Measurements from ENCODE around the gene ADAMTS17.

ADAMTS17 gene

GRCh38 chr15:100216182-100216581, 125.6 kb downstream of the ADAMTS17 start:
- TF ChIP-seq EZH2 (IDR thresholded peaks at IDR 0.05; ENCODE audit: borderline replicate concordance, low read depth, low read length, severe bottlenecking) (no peak), CTCF (IDR thresholded peaks at IDR 0.05; ENCODE audit: borderline replicate concordance, extremely low read depth, low read length, poor library complexity, severe bottlenecking) (no peak)
- no peak overlapping the region for H3K4me3 ChIP-seq (ENCODE audit: low read depth in 1 of 2, low read length in 2 of 2)
- H3K4me1 ChIP-seq (ENCODE audit: insufficient read depth, low read length) = no peaks in the 10 kb centered on the region
- peaks cover 10% of the 10 kb centered on the region; the same call in 1 of the 2 replicates for H4K20me1 ChIP-seq (ENCODE audit: insufficient read depth, low read length)
- H3K9me3 ChIP-seq (ENCODE audit: insufficient read depth, low read length, severe bottlenecking) = no peaks in the 10 kb centered on the region
- H3K9ac ChIP-seq (ENCODE audit: low read depth, low read length) = no peak overlapping the region
- H3K79me2 ChIP-seq (ENCODE audit: insufficient read depth, low read length) = peaks cover 38% of the 10 kb centered on the region
- ATAC-seq (ENCODE audit: insufficient read depth, low read depth) (no peak), DNase-seq (no peak)
- no peak overlapping the region for H2AFZ ChIP-seq (ENCODE audit: low read depth, low read length)
- H3K36me3 ChIP-seq (ENCODE audit: insufficient read depth, low read length) = peaks cover 55% of the 10 kb centered on the region
- H3K27me3 ChIP-seq (ENCODE audit: insufficient read depth, low read length, poor library complexity) = no peaks in the 10 kb centered on the region
- no peak overlapping the region for H3K4me2 ChIP-seq (ENCODE audit: insufficient read depth, low read length)
- H3K27ac ChIP-seq (ENCODE audit: low read length) = no peak overlapping the region

- Histone ChIP-seq H3K27ac (ENCODE audit: low read length) (no peak overlapping the region), H3K4me1 (ENCODE audit: insufficient read depth, low read length) (no peaks in the 10 kb centered on the region), H3K4me2 (ENCODE audit: insufficient read depth, low read length) (no peak overlapping the region), H3K9me3 (ENCODE audit: insufficient read depth, low read length, severe bottlenecking) (no peaks in the 10 kb centered on the region), H3K9ac (ENCODE audit: low read depth, low read length) (no peak overlapping the region), H3K27me3 (ENCODE audit: insufficient read depth, low read length, poor library complexity) (no peaks in the 10 kb centered on the region), H3K36me3 (ENCODE audit: insufficient read depth, low read length) (peaks cover 51% of the 10 kb centered on the region), H3K79me2 (ENCODE audit: insufficient read depth, low read length) (peaks cover 38% of the 10 kb centered on the region), H2AFZ (ENCODE audit: low read depth, low read length) (no peak overlapping the region), H3K4me3 (ENCODE audit: low read depth in 1 of 2, low read length in 2 of 2) (no peak overlapping the region), H4K20me1 (ENCODE audit: insufficient read depth, low read length) (peaks cover 10% of the 10 kb centered on the region; the same call in 1 of the 2 replicates)
- TF ChIP-seq CTCF (IDR thresholded peaks at IDR 0.05; ENCODE audit: borderline replicate concordance, extremely low read depth, low read length, poor library complexity, severe bottlenecking) = no peak
- no peak for TF ChIP-seq EZH2 (IDR thresholded peaks at IDR 0.05; ENCODE audit: borderline replicate concordance, low read depth, low read length, severe bottlenecking)
- DNase-seq (no peak), ATAC-seq (ENCODE audit: insufficient read depth, low read depth) (no peak)
Observed at GRCh38 chr15:100215843-100216169, 126.0 kb downstream of the ADAMTS17 start.

- ATAC-seq (ENCODE audit: insufficient read depth, low read depth) = no peak
- no peak overlapping the region for H3K27ac ChIP-seq (ENCODE audit: low read length)
- no peak for TF ChIP-seq CTCF (IDR thresholded peaks at IDR 0.05; ENCODE audit: borderline replicate concordance, extremely low read depth, low read length, poor library complexity, severe bottlenecking)
- TF ChIP-seq EZH2 (IDR thresholded peaks at IDR 0.05; ENCODE audit: borderline replicate concordance, low read depth, low read length, severe bottlenecking) = no peak
Observed at GRCh38 chr15:100215031-100215842, 126.5 kb downstream of the ADAMTS17 start.

More at GRCh38 chr15:100215031-100215842, 126.5 kb downstream of the ADAMTS17 start:
- H3K79me2 ChIP-seq (ENCODE audit: insufficient read depth, low read length) = peaks cover 42% of the 10 kb centered on the region
- no peak overlapping the region for H2AFZ ChIP-seq (ENCODE audit: low read depth, low read length)
- no peaks in the 10 kb centered on the region for H3K4me1 ChIP-seq (ENCODE audit: insufficient read depth, low read length)
- H3K27me3 ChIP-seq (ENCODE audit: insufficient read depth, low read length, poor library complexity) = no peaks in the 10 kb centered on the region
- H3K4me3 ChIP-seq (ENCODE audit: low read depth in 1 of 2, low read length in 2 of 2) = no peak overlapping the region
- no peaks in the 10 kb centered on the region for H3K9me3 ChIP-seq (ENCODE audit: insufficient read depth, low read length, severe bottlenecking)
- DNase-seq = no peak
- peaks cover 10% of the 10 kb centered on the region; the same call in 1 of the 2 replicates for H4K20me1 ChIP-seq (ENCODE audit: insufficient read depth, low read length)
- H3K9ac ChIP-seq (ENCODE audit: low read depth, low read length) = no peak overlapping the region
- H3K36me3 ChIP-seq (ENCODE audit: insufficient read depth, low read length) = peaks cover 49% of the 10 kb centered on the region
- no peak overlapping the region for H3K4me2 ChIP-seq (ENCODE audit: insufficient read depth, low read length)
